IPS DF 19.7 (cell line): ENCODE results near the gene FNDC3B.

Source experiments
- DNase-seq: peaks from one replicate; pipeline ENCODE4 v3.0.0-alpha.2; 2013; ENCODE audit warnings: low read depth, low spot score

FNDC3B gene

DNA sequence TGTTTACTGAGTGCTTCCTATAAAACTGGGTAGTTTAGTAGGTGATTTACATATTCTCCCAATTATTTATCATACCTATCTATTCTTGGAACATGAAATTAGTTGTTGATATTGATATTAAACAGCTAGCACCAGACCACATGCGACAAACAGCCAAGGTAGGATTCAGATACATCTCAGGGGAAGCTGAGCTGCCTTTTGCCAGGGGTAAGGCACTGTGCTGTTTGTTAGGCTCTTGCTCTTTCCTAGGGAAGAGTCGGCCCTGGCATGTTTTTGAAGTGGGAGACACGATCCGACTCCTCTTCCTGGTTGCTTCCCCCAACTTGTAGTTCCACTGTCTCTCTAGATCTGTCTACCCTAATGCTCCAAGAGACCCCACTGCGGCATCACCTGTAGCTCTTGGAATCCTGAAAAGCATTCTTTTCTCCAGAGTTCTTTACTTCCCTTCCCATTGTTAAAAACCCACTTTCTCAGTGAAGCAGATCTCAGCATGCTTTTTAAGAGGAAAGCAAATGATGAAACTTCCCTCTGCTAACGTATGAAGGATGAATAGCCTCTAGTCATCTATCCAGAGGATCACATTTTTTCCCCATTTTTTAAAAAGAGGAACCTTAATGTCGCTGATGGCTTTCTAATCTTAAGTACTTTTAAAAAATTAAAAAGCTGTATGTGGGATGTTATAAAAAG, 270.5 kb downstream of the FNDC3B start:
- DNase-seq, result no peak

DNA sequence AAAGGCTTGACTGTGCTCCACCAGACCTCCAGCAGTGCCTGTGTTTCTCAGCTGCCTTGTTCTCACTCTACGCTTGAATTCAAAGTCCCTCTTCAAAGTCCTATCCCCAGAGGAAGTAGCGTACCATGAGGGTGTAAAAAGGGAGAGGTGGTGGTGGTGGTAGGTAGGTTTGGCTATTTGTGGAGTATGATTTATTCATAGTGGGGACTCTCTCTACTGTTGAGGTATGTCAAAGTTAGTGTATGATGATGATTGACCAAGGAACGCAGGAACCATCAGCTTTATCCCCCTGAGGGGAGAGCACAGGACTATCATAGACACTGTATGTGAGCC, 271.0 kb downstream of the FNDC3B start:
- no peak for DNase-seq

DNA sequence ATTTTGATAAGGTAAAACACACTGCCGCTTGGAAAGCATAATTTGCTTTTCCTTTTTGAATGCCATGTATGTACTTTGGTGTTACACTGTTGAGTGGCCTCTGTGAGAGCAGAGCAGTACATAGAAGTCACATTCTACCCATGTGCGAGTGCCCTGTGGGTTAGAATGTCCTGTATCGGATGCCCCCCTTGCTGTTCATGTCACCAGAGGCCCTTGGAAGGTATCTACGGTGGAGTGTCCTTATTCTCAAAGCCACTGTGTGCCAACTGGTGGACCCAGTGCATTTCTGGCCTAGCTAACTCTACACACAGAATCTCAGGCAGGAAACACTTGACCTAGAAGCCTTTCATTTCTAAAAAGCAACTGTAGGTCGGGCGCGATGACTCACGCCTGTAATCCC, 271.8 kb downstream of the FNDC3B start:
- DNase-seq, result no peak

DNA sequence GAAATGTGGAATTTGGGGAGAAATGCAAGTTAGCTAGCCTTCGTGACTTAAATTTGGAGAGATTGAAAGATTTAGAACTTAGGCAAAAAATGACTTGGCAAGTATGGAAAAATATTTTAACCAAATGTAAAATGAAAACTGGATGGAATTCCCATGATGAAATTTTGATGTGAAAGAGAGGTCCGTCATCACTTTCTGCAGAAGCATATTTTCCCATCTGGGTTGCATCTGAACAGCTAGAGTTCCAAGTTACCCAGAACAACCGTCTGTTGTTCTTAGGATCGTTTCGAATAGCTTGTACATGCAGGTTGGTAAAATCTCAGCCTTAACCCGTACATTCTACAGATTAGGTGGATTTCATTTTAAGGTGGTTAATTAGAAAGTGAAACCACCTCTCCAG, 272.6 kb downstream of the FNDC3B start:
- no peak for DNase-seq

DNA sequence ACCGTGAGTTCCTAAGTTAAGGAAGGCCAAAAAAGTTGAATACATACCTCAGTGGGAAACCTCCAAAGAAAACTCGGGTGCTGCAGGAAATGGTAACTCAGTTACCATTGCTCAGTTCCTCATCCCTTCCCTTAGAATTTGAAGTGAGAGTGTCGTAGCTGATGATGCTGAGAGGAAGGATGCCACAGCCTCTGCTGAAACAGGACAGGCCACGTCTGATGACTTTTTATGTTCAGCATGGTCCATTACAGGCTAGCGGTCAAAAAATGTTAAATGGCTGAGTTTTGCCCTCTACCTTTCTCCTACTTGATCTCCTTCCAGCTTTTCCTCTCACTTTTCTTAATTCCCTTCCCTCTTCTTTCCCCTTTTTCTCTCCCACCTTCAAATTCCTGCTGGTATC, 273.3 kb downstream of the FNDC3B start:
- no peak for DNase-seq

DNA sequence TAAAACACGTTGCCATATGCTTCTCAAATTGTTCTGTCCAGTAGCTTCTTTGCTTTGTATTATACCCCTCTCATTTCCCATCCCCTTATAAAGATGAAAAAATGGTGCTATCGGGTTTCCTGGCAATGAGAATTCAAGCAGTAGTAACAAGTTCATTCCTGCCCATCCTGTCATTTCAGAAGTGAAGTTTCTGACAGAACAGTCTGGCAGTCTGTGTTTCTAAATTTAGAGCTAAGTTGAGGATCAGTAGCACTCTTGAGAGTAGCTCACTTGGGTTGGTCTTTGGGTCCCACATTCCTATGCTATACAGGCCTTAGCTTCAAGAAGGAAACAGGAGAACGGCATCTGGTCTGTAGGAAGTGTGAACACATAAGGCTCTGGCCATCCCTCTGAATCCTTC, 274.3 kb downstream of the FNDC3B start:
- no peak for DNase-seq

DNA sequence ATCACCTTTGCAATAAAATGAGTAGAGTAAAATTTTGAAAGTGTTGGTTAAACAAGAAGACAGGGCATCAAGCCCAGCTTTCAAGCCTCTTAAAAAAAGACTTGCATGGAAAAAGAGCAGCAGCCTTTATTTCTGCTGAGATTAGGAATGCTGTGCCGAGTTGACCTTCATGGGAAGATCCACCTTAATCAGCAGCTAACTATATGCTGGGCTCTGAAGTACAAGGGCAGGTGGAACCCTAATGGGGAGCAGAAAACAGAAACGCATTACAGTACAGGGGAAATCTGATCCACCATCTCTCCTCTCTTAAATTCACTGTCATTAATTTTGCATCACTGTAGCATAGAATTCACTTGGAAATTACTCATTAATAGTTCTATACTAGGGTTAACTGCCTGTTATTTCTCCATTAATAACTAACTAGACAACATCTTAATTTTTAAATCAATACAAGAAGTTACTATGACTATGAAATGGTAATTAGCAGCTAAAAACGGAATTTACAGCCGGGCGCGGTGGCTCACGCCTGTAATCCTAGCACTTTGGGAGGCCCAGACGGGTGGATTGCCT, 275.3 kb downstream of the FNDC3B start:
- DNase-seq, result no peak

DNA sequence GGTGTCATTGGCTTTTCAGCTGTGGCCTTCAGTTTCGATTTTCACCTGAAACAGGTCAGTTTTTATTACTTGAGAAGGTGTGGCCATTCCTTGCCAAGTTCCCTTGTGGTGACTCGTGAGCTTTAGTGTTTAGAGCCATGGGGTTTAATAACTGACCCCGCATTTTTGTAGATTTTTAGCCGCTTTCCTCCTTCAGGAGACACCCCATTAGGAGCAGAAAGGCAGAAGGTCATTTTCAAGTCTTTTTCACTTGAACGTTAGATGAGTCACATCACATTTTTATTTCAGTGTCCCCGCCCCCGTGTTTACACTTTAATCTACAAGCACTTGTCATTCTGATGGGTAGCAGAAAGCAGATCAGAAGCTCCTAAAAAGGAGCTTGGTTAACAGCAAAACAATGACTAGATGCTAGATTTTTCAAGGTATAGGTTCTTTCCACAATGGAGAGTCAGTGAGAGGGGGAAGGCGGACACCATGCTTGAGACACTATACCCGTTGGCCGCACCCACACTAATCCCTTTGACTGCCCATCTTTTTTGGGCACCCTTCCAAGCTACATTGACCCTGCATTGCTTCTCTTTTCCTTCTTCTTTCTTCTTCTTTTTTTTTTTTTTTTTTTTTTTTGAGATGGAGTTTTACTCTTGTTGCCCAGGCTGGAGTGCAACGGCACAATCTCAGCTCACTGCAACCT, 276.2 kb downstream of the FNDC3B start:
- no peak for DNase-seq

DNA sequence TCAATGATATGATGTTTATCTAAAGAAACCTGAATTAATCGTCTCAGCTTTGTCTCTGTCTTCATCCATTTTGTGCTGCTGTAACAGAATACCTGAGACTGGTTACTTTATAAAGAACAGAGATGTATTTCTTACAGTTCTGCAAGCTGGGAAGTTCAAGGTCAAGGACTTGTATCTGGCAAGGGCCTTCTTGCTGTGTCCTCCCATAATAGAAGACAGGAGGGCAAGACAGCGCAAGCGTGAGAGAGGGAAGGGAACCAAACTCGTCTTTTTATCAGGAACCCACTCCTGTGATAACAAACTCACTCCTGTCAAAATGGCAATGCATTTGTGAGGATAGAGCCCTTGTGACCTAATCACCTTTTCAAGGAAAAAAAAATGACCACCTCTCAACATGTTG, 277.4 kb downstream of the FNDC3B start:
- DNase-seq, result no peak

DNA sequence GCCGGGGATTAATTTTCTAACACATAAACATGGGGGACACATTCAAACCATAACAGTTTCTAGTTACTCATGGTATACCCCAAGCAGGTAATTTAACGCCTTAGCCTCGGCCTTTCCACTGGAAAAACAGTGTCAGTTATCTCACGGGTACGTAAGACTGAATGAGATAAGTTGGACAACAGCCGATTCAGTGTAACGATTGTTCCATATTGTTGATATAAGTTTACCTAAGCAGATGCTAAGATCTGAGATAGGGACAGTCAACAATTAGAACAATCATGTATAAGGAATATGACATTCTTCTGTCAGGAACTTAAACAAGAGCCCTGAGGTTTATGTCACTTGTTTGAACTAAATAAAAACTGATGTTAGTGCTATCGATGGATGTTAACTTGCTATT, 278.1 kb downstream of the FNDC3B start:
- DNase-seq, result no peak

DNA sequence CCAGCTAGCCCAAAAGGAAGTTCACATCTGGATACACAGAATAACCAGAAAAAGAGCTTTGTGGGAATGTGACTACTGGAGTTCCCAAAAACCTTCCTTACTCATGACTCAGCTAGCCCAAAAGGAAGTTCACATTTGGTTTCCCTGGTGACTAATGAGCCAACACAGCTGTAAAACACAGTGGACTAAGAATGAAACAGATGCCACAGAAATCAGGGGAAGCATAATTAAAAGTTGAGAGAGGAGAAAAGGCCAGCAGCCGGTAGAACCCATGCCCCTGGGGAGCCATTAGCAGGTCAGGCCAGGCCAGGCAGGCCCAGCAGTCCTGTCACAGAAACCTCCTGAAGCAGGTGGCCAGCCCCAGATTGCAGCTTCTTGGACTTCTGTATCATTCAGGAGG, 278.6 kb downstream of the FNDC3B start:
- no peak for DNase-seq

DNA sequence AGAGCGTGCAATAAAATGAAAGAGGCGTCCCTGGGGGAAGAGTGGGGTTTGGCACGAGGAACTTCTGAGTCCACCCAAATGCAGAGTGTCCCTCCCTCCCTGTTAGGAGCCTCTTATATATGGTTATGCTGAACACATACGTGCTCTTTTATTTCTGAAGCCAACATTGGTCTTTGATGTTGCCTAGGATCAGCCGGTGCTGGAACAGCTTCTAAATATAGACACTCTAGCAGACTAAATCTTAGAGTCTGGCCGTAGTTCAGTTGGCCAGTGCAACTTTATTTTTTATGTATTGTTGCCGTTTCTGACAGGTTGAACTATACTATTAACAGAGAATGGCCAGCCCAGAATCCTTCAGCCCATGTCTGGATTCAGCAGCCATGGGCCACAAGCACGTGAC, 280.2 kb downstream of the FNDC3B start:
- no peak for DNase-seq

DNA sequence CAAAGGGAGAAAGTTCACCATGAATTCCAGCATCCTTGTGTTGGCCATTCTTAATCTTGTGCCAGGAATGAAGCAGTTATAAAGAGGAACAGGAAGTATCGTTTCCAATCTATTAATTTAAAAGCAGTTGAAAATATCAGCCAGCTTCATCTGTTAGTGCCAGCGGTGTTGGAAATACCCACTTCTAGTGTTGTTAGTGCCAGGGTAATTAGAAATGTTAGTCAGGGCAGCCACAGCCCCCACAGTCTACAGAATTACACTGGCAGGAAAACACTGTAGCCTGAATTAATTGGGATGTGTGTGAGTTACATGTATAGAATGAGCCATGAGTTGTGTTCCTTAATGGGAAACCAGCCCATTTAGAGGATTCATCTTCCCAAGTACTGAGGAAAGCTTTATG, 281.1 kb downstream of the FNDC3B start:
- no peak for DNase-seq

DNA sequence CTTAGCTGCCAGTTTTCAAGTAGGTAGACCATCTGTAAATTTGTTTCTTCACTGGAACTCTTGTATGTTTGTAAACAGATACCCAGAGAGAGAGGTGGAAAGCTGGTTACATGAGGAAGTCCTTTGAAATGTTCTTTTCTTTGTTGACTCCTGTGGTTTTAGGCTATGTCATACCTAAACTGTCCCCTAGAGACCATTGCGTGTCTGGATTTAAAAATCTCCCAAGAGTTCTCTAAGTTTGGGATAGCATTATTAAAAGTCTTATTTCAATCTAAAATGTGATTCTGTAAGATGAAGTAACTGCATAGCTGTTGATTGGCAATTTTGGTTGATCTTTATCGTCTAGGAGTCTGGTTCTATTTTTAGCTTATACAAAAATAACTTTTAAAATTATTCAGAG, 281.7 kb downstream of the FNDC3B start:
- DNase-seq, result no peak

DNA sequence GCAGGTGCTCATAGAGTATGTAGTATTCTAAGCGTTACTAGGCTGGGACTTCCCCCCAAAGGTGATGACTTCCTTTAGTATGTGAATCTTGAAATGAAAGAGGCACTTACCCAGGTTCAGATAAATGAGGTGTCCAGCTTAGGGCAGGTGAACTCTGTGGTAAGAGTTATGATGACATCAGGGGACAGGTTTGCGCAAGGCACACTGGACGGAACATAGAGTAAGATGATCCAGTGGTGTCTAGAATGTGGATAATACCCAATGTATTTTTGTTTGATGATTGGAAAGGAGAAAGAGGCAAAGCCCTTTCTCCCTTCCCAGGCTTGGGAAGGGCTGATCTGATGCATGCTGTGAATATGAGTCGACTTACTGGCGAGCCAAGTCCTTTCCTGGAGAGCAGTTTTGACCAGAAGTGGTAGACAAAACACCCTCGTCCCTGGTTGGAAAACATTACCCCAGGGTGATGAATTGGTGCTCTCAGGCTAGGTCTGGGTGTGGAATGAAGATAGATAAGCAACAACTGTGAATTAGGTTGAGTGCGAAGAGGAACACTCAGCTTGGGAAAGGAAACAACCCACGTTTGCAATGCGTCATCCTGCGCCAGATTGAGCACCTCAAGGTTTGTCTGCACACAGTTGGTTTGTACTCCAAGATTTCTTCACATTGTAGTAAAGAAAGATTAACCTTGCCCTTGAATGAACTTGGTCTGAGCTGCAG, 284.7 kb downstream of the FNDC3B start:
- no peak for DNase-seq

DNA sequence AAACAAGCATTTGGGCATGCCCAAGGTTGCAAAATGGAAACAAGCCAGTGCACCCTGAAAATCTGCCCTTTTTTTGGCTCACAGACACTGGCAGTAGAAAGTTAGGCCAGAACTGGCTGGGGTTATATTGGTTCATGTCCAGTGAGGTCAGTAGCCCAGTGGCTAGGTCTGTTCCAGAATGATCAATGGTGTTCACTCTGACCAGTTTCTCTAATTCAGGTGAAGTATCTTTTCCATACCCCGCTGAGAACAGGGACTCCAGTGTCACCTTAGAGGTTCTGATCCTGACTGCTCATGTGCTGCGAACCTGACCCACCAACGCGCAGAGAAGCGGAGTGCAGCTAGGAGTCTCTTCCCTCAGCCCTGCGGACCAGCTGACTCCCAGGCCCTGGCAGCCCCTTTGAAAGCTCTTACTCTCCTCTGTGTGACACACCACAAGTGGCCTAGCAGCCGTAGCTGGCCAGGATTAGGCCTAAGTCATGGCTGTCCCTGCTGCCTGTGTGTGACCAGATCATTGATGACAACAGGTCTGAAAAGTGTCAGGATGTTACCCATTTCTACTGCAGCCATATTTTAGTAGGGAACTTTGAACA, 285.3 kb downstream of the FNDC3B start:
- no peak for DNase-seq

DNA sequence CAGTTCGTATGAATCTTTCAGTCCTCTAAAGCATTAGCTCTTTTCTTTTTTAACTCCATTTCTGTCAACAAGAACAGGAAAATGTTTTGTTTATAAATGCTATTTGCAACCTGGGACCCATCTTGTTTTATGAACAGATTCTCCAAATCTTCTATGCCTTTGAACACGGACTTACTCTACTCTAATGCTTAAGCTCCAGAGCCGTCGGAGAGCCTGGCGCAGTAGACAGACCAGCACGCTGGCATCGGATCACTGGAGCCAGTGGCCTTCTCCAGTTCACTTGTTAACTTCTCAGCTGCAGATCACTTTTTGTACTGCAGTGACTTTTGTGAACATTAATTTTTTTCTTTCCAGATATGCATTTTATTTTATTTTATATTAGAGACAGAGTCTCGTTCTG, 286.1 kb downstream of the FNDC3B start:
- no peak for DNase-seq

DNA sequence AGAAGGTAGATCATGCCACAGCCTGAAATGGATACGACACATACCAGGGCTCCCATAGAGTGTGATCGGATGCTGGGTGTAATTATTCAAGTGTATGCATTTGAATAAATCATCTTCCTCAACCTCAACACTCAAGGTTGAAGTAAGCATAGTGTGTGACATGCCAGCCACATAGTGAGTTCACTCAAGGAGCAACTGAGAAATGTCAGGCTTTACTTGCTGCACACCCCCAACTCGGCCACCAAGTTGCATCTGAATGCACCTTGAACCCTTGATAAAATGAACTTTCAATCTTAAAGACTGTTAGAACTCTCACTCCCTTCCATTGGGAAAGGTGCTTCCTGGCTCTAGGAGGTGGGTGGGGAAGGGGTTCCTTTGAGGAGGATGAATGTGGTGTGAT, 287.6 kb downstream of the FNDC3B start:
- DNase-seq, result no peak

DNA sequence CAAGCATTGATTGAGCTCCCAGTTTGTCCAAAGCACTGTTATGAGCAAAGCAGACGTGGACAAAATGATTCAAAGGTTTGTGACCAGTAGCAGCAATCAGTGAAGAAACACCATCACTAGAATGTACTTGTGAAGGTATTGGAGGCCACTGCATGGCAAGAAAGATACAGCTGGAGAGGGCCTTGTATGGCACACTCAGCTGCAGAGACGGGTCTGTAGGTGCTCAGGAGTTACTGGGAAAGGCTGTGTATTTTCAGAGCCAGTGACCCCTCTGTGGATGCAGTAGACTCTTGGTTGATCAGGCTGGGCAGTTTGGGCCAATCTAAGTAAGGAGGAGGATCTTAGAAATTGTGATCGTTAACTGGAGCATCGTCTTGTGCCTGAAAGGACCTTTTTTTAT, 288.9 kb downstream of the FNDC3B start:
- DNase-seq, result no peak

DNA sequence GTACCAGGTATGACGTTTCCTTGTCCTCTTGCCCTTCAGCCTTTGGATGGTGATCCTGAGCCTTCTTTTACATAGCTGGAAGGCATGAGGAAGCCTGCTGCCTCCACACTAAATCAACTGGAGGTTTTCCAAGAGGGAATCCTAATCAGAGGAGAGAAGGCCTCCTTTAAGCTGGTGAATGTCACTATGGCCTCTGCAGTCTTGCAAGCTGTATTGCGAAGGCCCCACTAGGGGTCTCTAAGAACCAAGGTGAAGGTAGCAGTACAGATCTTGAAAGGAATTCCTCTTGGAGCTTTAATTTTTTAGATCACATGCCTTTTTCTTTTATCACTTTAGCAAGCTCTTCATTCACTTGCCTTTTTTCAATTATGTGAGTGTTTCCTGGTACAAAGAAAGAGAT, 289.7 kb downstream of the FNDC3B start:
- no peak for DNase-seq

DNA sequence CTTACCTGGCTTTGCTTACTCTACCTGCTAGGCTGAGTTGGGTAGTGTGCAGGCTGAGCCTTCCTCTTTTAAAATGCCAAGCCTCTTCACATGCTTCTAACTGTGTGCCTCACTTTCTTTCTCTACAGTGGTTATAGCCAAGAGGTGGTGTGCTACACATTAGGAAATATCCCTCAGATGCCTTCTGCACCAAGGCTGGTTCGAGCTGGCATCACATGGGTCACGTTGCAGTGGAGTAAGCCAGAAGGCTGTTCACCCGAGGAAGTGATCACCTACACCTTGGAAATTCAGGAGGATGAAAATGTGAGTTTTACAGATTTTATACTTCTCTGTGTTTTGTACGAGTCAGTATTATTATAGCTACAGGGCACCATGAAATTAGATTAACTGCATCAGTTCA, 291.0 kb downstream of the FNDC3B start:
- no peak for DNase-seq

DNA sequence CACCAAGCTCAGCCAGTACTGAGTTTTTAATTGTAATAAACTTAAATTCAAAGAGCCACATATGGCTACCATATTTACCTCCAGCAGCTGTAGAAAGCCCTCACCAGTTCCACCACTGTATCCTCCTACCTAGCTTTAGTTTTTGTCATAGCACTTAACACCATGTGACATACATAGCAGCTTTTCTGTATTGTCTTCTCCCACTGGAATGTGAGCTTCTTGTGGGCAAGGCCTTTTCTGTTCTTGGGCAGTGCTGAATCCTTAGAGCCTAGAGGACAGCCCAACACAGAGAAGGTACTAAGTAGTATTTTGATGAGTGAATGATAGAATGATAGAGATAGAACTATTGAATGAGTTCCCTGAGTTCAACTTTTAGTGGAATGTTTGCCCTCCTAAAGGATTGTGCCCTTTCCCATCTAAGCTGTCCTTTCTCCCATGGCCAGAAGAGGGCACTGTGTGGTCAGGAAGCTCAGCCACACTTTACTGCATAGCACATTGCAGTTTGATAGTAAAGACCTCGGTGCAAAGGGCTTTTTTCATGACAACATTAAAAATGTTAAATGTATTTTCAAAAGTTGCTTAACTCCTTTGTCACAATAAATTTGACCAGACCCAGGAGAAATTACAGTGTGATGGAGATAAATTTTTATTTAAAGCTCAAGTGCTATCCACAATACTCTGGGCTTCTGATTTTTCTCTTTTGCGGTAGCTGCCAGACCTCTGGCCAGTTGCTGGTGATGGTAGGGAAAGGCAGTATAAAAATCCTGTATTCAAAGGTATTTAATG, 293.1 kb downstream of the FNDC3B start:
- no peak for DNase-seq
